RWPE1 (cell line): Measurements from ENCODE around the gene SPIN1.

Experiments used
- CTCF ChIA-PET: fragments of 350-600 bp; sonication (Branson Sonifier 250); formaldehyde crosslinking; extraction: SDS; loops from one replicate; lab custom pipeline; 2021; lab: Yijun Ruan, JAX
- POLR2A ChIA-PET: fragments of 400-600 bp; formaldehyde crosslinking; extraction: SDS; loops from one replicate; lab custom pipeline; 2020; ENCODE audit warnings: antibody characterized with exemption; ENCODE audit not compliant: low non-redundant PET; lab: Yijun Ruan, JAX
- DNase-seq: peaks from one replicate; pipeline ENCODE4 v3.0.0; 2012; ENCODE audit warnings: low spot score
- H3K27ac ChIP-seq: fragments of 450-650 bp; 2 replicates; pipeline ENCODE4 v1.5.1; 2017
- TF ChIP-seq, protein P1 (sequence below): fragments of 450-650 bp; conservative IDR thresholded peaks from 2 replicates; pipeline ENCODE4 v1.5.1; 2017; ENCODE audit warnings: low read depth, mild to moderate bottlenecking

The SPIN1 gene

DNA sequence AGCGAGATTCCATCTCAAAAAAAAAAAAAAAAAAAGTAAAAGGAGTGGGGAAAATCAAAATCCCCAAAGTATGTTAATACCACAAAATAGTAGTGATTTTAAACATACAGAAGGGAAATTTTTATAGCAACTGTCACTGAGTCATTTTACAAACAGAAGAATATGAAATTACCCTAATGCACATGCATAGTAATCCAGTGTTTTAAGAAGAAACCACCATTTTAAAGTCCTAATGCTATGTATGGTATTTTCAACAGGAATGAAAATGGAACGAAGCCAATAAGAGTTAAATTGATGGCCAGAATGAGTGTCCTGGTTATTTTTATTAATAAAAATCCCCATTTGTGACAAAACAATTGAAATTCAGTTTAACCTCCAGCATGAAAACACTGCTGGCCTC, 120.1 kb downstream of the SPIN1 start:
- ChIA-PET POLR2A (no interaction called here), CTCF (no interaction called here)
- no peak overlapping the region for H3K27ac ChIP-seq
- TF ChIP-seq, protein P1, sequence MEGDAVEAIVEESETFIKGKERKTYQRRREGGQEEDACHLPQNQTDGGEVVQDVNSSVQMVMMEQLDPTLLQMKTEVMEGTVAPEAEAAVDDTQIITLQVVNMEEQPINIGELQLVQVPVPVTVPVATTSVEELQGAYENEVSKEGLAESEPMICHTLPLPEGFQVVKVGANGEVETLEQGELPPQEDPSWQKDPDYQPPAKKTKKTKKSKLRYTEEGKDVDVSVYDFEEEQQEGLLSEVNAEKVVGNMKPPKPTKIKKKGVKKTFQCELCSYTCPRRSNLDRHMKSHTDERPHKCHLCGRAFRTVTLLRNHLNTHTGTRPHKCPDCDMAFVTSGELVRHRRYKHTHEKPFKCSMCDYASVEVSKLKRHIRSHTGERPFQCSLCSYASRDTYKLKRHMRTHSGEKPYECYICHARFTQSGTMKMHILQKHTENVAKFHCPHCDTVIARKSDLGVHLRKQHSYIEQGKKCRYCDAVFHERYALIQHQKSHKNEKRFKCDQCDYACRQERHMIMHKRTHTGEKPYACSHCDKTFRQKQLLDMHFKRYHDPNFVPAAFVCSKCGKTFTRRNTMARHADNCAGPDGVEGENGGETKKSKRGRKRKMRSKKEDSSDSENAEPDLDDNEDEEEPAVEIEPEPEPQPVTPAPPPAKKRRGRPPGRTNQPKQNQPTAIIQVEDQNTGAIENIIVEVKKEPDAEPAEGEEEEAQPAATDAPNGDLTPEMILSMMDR, result no peak
- no peak for DNase-seq

DNA sequence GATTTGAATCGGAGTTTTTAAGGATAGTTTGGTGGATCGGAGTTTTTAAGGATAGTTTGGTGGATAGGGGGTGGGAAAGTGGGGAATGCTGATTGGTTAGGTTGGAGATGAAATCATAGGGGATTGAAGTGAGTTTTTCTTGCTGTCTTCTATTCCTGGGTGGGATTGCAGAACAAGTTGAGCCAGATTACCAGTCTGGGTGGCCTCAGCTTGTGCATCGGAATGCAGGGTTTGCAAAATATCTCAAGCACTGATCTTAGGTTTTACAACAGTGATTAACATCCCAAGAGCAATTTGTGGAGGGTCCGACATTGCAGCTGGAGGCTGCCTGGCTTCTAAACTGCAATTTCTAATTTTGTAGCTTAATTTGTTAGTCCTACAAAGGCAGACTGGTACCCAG, 123.7 kb downstream of the SPIN1 start:
- no peak overlapping the region for H3K27ac ChIP-seq
- DNase-seq, result no peak
- ChIA-PET CTCF (interaction anchor here (0.7 kb wide), 1 partner anchor 763 kb away, joined by 3 read pairs; no protein-coding TSS in a partner anchor), POLR2A (no interaction called here)
- TF ChIP-seq, protein P1, result no peak

DNA sequence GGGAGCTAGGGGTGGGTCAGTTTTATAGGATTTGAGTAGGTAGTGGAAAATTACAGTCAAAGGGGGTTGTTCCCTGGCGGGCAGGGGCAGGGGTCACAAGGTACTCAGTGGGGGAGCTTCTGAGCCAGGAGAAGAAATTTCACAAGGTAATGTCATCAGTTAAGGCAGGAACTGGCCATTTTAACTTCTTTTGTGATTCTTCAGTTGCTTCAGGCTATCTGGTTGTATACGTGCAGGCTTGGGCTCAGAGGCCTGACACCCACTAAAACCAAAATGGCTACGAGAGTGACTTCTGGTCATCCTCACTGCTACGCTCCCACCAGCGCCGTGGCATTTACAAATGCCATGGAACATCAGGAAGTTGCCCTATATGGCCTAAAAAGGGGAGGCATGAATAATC, 126.0 kb downstream of the SPIN1 start:
- POLR2A ChIA-PET, result no interaction called here
- H3K27ac ChIP-seq, result no peak overlapping the region

DNA sequence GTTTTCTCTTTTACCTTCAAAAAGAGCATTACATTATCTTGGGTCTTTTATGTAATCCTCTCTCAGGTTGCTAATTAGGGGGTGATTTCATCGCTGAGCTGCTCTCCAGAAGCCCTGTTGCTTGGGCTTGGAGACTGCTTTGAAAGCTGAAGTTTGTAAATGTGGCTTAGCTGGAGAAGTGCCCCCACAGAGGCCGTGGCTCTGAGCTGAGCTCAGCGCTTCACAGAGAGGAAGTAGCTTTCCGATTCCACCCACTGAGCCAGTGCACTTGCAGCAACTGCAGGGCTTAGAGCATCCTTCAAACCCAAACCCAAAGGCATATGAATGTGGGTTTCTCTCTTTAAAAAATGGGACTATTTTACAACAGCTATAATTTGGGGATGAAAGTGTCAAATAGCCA, 133.1 kb downstream of the SPIN1 start:
- ChIA-PET CTCF (no interaction called here), POLR2A (no interaction called here)
- TF ChIP-seq, protein P1, result no peak
- DNase-seq, result no peak
- no peak overlapping the region for H3K27ac ChIP-seq

More for the DNA sequence above, 126.0 kb downstream of the SPIN1 start:
- TF ChIP-seq, protein P1, result no peak
- CTCF ChIA-PET, result interaction anchor here (0.6 kb wide), 1 partner anchor 16 kb away, joined by 3 read pairs; no protein-coding TSS in a partner anchor
- no peak for DNase-seq

DNA sequence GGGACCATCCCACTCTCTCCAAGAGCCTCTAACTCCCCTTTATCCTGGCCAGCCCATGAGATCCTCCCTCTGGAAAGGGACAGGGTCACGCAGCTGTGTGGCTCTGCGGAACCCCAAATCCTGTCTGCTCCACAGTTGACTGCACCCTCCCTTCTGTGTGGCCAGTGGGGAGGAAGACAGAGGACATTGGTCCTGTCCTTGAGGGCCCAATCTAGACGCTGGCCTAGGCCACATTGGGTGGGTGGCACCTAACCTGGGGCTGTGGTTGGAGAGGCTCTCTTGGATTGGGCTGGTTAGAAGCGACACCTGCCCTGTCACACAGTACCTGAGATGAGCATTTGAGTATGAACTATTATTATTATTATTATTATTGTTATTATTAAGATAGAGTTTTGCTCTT, 134.1 kb downstream of the SPIN1 start:
- H3K27ac ChIP-seq, result no peak overlapping the region
- ChIA-PET POLR2A (no interaction called here), CTCF (no interaction called here)
- DNase-seq, result no peak
- TF ChIP-seq, protein P1, result no peak

DNA sequence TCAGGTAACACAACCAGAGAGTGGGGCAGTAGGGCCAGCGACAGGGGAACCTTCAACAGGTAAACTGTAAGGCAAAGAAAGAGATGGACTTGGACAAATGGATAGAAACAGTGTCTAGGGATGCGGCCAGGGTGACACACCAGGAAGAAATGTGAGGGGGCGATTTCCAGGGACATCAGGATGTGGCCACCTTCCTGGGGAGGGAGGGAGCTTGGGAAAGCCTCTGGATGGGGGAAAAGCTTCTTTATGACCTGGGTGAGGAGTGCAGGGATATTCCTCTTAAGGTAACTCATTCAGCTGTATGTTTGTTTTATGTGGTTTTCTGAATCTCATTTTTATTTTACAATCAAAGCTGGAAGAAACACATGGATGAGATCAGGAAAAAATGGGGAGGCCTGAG, 134.8 kb downstream of the SPIN1 start:
- CTCF ChIA-PET, result interaction anchor here (0.6 kb wide), 1 partner anchor 503 kb away, joined by 3 read pairs; no protein-coding TSS in a partner anchor
- DNase-seq, result peak; percentile 50
- TF ChIP-seq, protein P1, result no peak
- POLR2A ChIA-PET, result no interaction called here
- H3K27ac ChIP-seq, result no peak overlapping the region

DNA sequence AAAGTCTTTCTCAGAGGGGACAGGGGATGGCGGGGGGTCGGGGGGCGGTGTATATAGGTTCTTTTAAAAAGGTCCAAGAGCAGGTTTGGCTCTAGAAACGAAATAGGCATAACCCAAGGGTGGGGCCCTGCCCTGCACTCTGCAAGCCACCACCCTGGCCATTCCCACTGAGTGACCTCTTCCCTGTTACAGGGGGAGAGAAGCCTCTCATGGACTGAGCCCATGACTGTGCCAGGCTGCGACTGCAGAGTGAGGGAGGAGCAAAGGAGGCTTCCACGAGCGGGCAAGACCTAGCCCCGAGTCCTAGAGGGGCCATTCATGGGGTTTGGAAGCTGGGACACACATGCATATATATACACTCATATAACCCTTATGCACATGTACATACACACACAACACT, 136.7 kb downstream of the SPIN1 start:
- TF ChIP-seq, protein P1, result no peak
- no peak overlapping the region for H3K27ac ChIP-seq
- POLR2A ChIA-PET, result no interaction called here
- CTCF ChIA-PET, result no interaction called here
- no peak for DNase-seq
